Hepatocyte (in vitro differentiated cells): Measurements from ENCODE around the gene CYGB.

Experiments
- EZH2 ChIP-seq: fragments of 200-600 bp; sonication (generic); IDR thresholded peaks from 2 replicates; pipeline ENCODE4 v1.6.1; 2016; ENCODE audit warnings: antibody characterized with exemption, mild to moderate bottlenecking, borderline replicate concordance
- EZH2phosphoT487 ChIP-seq: fragments of 200-600 bp; sonication (generic); IDR thresholded peaks from one replicate; pipeline ENCODE4 v1.6.1; 2018; ENCODE audit warnings: antibody characterized with exemption, mild to moderate bottlenecking, low read depth, moderate library complexity; ENCODE audit not compliant: unreplicated experiment, severe bottlenecking
- TF ChIP-seq, protein P1 (sequence below): fragments of 200-600 bp; sonication (generic); IDR thresholded peaks from 2 replicates; pipeline ENCODE4 v1.5.1; 2016; ENCODE audit warnings: antibody characterized with exemption, mild to moderate bottlenecking; ENCODE audit not compliant: poor library complexity

DNA sequence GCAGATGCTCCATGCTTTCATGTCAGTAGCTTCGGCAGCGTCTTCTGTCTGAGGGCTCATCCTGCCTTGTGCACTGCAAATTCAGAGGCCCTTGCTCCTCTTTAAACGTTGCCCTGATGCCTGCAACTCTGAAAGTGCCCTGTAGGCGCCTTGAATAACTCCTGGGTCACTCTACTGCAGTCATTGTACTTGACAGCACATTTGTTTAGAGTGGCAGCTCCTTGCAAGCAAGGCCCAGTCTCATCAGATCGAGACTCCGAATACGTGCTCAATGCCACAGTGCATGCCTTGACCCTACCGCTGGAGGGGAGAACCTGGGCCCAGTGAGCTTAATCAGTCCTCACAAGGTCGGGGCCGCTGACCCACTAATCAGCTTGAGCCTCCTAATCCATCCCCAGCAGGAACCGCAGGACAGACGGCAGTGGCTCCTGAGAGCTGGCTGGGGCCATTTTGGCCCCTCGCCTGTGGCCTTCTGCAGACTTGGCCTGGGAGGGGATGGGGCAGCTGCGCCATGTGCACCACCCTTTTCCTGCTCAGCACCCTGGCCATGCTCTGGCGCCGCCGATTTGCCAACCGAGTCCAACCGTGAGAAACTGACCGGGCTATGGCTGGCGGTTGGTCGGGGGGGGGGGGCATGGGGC is 2.2 kb upstream of the CYGB start, which contains the start of gene PRCD:
- TF ChIP-seq EZH2 (no peak), EZH2phosphoT487 (no peak)
- TF ChIP-seq, protein P1, sequence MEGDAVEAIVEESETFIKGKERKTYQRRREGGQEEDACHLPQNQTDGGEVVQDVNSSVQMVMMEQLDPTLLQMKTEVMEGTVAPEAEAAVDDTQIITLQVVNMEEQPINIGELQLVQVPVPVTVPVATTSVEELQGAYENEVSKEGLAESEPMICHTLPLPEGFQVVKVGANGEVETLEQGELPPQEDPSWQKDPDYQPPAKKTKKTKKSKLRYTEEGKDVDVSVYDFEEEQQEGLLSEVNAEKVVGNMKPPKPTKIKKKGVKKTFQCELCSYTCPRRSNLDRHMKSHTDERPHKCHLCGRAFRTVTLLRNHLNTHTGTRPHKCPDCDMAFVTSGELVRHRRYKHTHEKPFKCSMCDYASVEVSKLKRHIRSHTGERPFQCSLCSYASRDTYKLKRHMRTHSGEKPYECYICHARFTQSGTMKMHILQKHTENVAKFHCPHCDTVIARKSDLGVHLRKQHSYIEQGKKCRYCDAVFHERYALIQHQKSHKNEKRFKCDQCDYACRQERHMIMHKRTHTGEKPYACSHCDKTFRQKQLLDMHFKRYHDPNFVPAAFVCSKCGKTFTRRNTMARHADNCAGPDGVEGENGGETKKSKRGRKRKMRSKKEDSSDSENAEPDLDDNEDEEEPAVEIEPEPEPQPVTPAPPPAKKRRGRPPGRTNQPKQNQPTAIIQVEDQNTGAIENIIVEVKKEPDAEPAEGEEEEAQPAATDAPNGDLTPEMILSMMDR: no peak
